ENCODE data around the gene MTHFD1L. TPM values are rescaled to one million over a fixed set of nuclear protein-coding genes. Genes with fewer than 3 reads are reported as not detected.

The MTHFD1L gene
- polyA plus RNA-seq, 3 donors: 0.25 to 1.3 (median 0.39) TPM

- H3K4me2 ChIP-seq (replicated peaks; ENCODE audit: extremely low read depth, low read length, poor library complexity, severe bottlenecking): no peak overlapping the region
- H3K36me3 ChIP-seq (replicated peaks in 1 of 2; ENCODE audit: control insufficient read depth in 1 of 2, insufficient read depth in 2 of 2, low read length in 2 of 2): no peaks in the 10 kb centered on the region
- Mint-ChIP-seq H3K27me3 (ENCODE audit: low read depth in 3 of 3) (peaks cover 0 to 3% (median 2%) of the 10 kb centered on the region in 3 donors), H3K4me1 (peaks cover 46% of the 10 kb centered on the region), H3K9me3 (peaks cover 0 to 7% (median 0%) of the 10 kb centered on the region in 7 donors), H3K36me3 (no peaks in the 10 kb centered on the region), H3K27ac (peak overlapping the region in 2 of 7 donors; percentile 41 to 72), H3K4me3 (no peak overlapping the region)
- peaks cover 33 to 34% of the 10 kb centered on the region in 2 donors for H3K4me1 ChIP-seq (ENCODE audit: control insufficient read depth in 1 of 2, insufficient read depth in 2 of 2, low read length in 2 of 2)
- no peak overlapping the region for H2AFZ ChIP-seq (ENCODE audit: insufficient read depth, low read depth, low read length, poor library complexity, severe bottlenecking)
- H4K20me1 ChIP-seq (ENCODE audit: insufficient read depth, low read length): no peaks in the 10 kb centered on the region
- DNase-seq: peak in 2 of 3 donors; percentile 15 to 16
- no peaks in the 10 kb centered on the region for H3K79me2 ChIP-seq (ENCODE audit: insufficient read depth, low read length)
- intact Hi-C loops (cut with micrococcal nuclease): no loop called here
- no peak overlapping the region for H3K4me3 ChIP-seq (replicated peaks in 1 of 3; ENCODE audit: low read depth in 2 of 3, low read length in 3 of 3)
- no peak overlapping the region for H3K27ac ChIP-seq (ENCODE audit: low read depth in 1 of 2, low read length in 2 of 2)
- H3K27me3 ChIP-seq (ENCODE audit: control insufficient read depth in 2 of 2, insufficient read depth in 2 of 2, low read length in 2 of 2): no peaks in the 10 kb centered on the region
- WGBS (ENCODE audit: insufficient coverage): 78% methylated on average over 10 of the region's 17 CpGs
- peaks cover 0 to 5% of the 10 kb centered on the region in 2 donors for H3K9me3 ChIP-seq (replicated peaks in 1 of 2; ENCODE audit: control insufficient read depth in 1 of 2, insufficient read depth in 1 of 2, low read length in 2 of 2)
- no peak for TF ChIP-seq CTCF (IDR thresholded peaks at IDR 0.05)
- H3K9ac ChIP-seq (ENCODE audit: insufficient read depth, low read length, poor library complexity, severe bottlenecking): no peak overlapping the region
These were observed 137.0 kb downstream of the MTHFD1L start for GRCh38 chr6:151002491-151002935.

- peaks cover 43% of the 10 kb centered on the region for H3K4me1 Mint-ChIP-seq
- no peak overlapping the region for H3K9ac ChIP-seq (ENCODE audit: insufficient read depth, low read length, poor library complexity, severe bottlenecking)
- H3K4me2 ChIP-seq (replicated peaks; ENCODE audit: extremely low read depth, low read length, poor library complexity, severe bottlenecking): peak overlapping the region; percentile 72
- TF ChIP-seq CTCF (IDR thresholded peaks at IDR 0.05): no peak
- peaks cover 33 to 34% of the 10 kb centered on the region in 2 donors for H3K4me1 ChIP-seq (ENCODE audit: control insufficient read depth in 1 of 2, insufficient read depth in 2 of 2, low read length in 2 of 2)
- peaks cover 0 to 5% of the 10 kb centered on the region in 2 donors for H3K9me3 ChIP-seq (replicated peaks in 1 of 2; ENCODE audit: control insufficient read depth in 1 of 2, insufficient read depth in 1 of 2, low read length in 2 of 2)
- H3K27me3 Mint-ChIP-seq (ENCODE audit: low read depth in 3 of 3): peaks cover 0 to 3% (median 2%) of the 10 kb centered on the region in 3 donors
- intact Hi-C loops (cut with micrococcal nuclease): no loop called here
- peak overlapping the region; percentile 61 to 85 for H3K4me3 Mint-ChIP-seq
- WGBS (ENCODE audit: insufficient coverage): 7% methylated on average over 2 of the region's 8 CpGs
- DNase-seq: peak; percentile 62 to 92 (median 81)
- H3K36me3 Mint-ChIP-seq: no peaks in the 10 kb centered on the region
- peak overlapping the region; percentile 65 for H2AFZ ChIP-seq (ENCODE audit: insufficient read depth, low read depth, low read length, poor library complexity, severe bottlenecking)
- H3K4me3 ChIP-seq (replicated peaks in 1 of 3; ENCODE audit: low read depth in 2 of 3, low read length in 3 of 3): peak overlapping the region in 2 of 3 experiments; percentile 43 to 66
- no peaks in the 10 kb centered on the region for H3K27me3 ChIP-seq (ENCODE audit: control insufficient read depth in 2 of 2, insufficient read depth in 2 of 2, low read length in 2 of 2)
- H3K27ac Mint-ChIP-seq: peak overlapping the region; percentile 67 to 91 (median 82)
- H3K79me2 ChIP-seq (ENCODE audit: insufficient read depth, low read length): no peaks in the 10 kb centered on the region
- H4K20me1 ChIP-seq (ENCODE audit: insufficient read depth, low read length): no peaks in the 10 kb centered on the region
- no peaks in the 10 kb centered on the region for H3K36me3 ChIP-seq (replicated peaks in 1 of 2; ENCODE audit: control insufficient read depth in 1 of 2, insufficient read depth in 2 of 2, low read length in 2 of 2)
- H3K27ac ChIP-seq (ENCODE audit: low read depth in 1 of 2, low read length in 2 of 2): peak overlapping the region; percentile 4 to 70
- peaks cover 0 to 7% (median 0%) of the 10 kb centered on the region in 7 donors for H3K9me3 Mint-ChIP-seq
These were observed 139.0 kb downstream of the MTHFD1L start for GRCh38 chr6:151004383-151005024.

Measured in CD14-positive monocyte (primary cell).